HEK293 (cell line): ENCODE results near the gene MTA3.

Experiments used
- CTCF ChIP-seq: fragments of 450-650 bp; formaldehyde crosslinking; IDR thresholded peaks from 2 replicates; pipeline ENCODE4 v1.5.1; 2016; ENCODE audit warnings: missing biosample characterization, missing genetic modification characterization
- IKZF3 ChIP-seq: fragments of 450-650 bp; IDR thresholded peaks from 2 replicates; pipeline ENCODE4 v1.5.0; 2018; ENCODE audit warnings: missing biosample characterization, mild to moderate bottlenecking, missing genetic modification characterization, moderate library complexity
- INSM2 ChIP-seq: fragments of 450-650 bp; formaldehyde crosslinking; IDR thresholded peaks from 2 replicates; pipeline ENCODE4 v1.5.1; 2016; ENCODE audit warnings: missing biosample characterization, missing genetic modification characterization
- MEIS1 ChIP-seq: sonication (generic); formaldehyde crosslinking; IDR thresholded peaks from 2 replicates; pipeline ENCODE4 v1.8.1; 2022; ENCODE audit warnings: missing genetic modification reagents, mild to moderate bottlenecking, borderline replicate concordance
- PATZ1 ChIP-seq: fragments of 450-650 bp; formaldehyde crosslinking; IDR thresholded peaks from 2 replicates; pipeline ENCODE4 v1.5.1; 2016; ENCODE audit warnings: missing biosample characterization, missing genetic modification characterization
- PRDM4 ChIP-seq: fragments of 450-650 bp; formaldehyde crosslinking; IDR thresholded peaks from 2 replicates; pipeline ENCODE4 v1.5.1; 2017; ENCODE audit warnings: missing biosample characterization, missing genetic modification characterization
- REST ChIP-seq: fragments of 450-650 bp; formaldehyde crosslinking; IDR thresholded peaks from 2 replicates; pipeline ENCODE4 v1.5.1; 2016; ENCODE audit warnings: missing biosample characterization, missing genetic modification characterization
- ZNF155 ChIP-seq: fragments of 450-650 bp; formaldehyde crosslinking; IDR thresholded peaks from 2 replicates; pipeline ENCODE4 v1.5.1; 2016; ENCODE audit warnings: missing biosample characterization, missing genetic modification characterization
- ZNF274 ChIP-seq, 2 experiments: fragments of 200-500 bp in 1 of 2; fragments of 450-650 bp in 1 of 2; sonication (Bioruptor generic) in 1 of 2; formaldehyde crosslinking in 1 of 2; IDR thresholded peaks; 2 replicates each; pipeline versions ENCODE4 v1.5.1 to v1.6.1; 2014 to 2016; ENCODE audit warnings: borderline replicate concordance in 1 of 2, inconsistent platforms in 1 of 2, low read length in 1 of 2, missing biosample characterization in 1 of 2, missing genetic modification characterization in 1 of 2

GRCh38 chr2:42800981-42801380 lies 232.5 kb downstream of the MTA3 start:
- TF ChIP-seq REST (tag by site-specific recombination) = no peak
- TF ChIP-seq IKZF3 = no peak
- no peak for TF ChIP-seq CTCF (tag by site-specific recombination)
- TF ChIP-seq PATZ1 (tag by site-specific recombination) = no peak
- TF ChIP-seq PRDM4 (tag by site-specific recombination) = no peak
- TF ChIP-seq INSM2 (tag by site-specific recombination) = no peak
- no peak for TF ChIP-seq ZNF155 (tag by site-specific recombination)
- no peak for TF ChIP-seq ZNF274 (IDR thresholded peaks at IDR 0.05; ENCODE audit: low read length)
- no peak for TF ChIP-seq ZNF274 (tag by site-specific recombination; IDR thresholded peaks at IDR 0.05; ENCODE audit: borderline replicate concordance)
- TF ChIP-seq MEIS1 (CRISPR knock-in tag) = no peak
